Caco-2 (cell line): Measurements from ENCODE around the gene DUSP18. TPM values are rescaled to one million over a fixed set of nuclear protein-coding genes. Genes with fewer than 3 reads are reported as not detected.

Experiments used
- BruUV-seq: library from RNA; stranded (reverse); fragments of 400-500 nt; replicated peaks from 2 replicates; lab custom pipeline; 2021; lab: Mats Ljungman, UMichigan
- CTCF ChIA-PET: fragments of 300-600 bp; sonication (Branson Sonifier 250); formaldehyde crosslinking; loops from one replicate; lab custom pipeline; 2022; ENCODE audit warnings: antibody characterized with exemption; lab: Charles Lee
- POLR2A ChIA-PET: fragments of 300-600 bp; sonication (Branson Sonifier 250); formaldehyde crosslinking; loops from one replicate; lab custom pipeline; 2022; ENCODE audit warnings: antibody characterized with exemption; lab: Charles Lee
- DNase-seq, 2 experiments: peaks; one replicate each; pipeline versions ENCODE4 v3.0.0 to v3.0.0-alpha.2; 2020 to 2022
- H3K27me3 ChIP-seq: replicated peaks from 2 replicates; pipeline ENCODE4 v1.6.0; 2011; ENCODE audit warnings: low read length; ENCODE audit not compliant: control insufficient read depth, insufficient read depth
- H3K36me3 ChIP-seq: 2 replicates; pipeline ENCODE4 v1.5.1; 2011; ENCODE audit warnings: low read length; ENCODE audit not compliant: control insufficient read depth, insufficient read depth
- H3K4me1 ChIP-seq: fragments of 250-450 bp; sonication (Bioruptor Pico); 2 replicates; pipeline ENCODE4 v1.5.1; 2020; ENCODE audit warnings: mild to moderate bottlenecking
- H3K4me3 ChIP-seq: 2 replicates; pipeline ENCODE4 v1.5.1; 2011; ENCODE audit warnings: low read depth, mild to moderate bottlenecking, control low read depth, low read length
- H3K9me3 ChIP-seq: fragments of 250-450 bp; sonication (Bioruptor Pico); 2 replicates; pipeline ENCODE4 v1.5.1; 2020; ENCODE audit warnings: mild to moderate bottlenecking, moderate library complexity
- H3K27ac Mint-ChIP-seq: one replicate; pipeline ENCODE4 v1.8.0; 2022; ENCODE audit warnings: mixed read lengths; ENCODE audit not compliant: unreplicated experiment
- H3K27me3 Mint-ChIP-seq: one replicate; pipeline ENCODE4 v1.8.0; 2022; ENCODE audit warnings: mixed read lengths; ENCODE audit not compliant: insufficient read depth, unreplicated experiment
- H3K36me3 Mint-ChIP-seq: one replicate; pipeline ENCODE4 v1.8.0; 2022; ENCODE audit warnings: mild to moderate bottlenecking, mixed read lengths; ENCODE audit not compliant: insufficient read depth, unreplicated experiment
- H3K4me1 Mint-ChIP-seq: one replicate; pipeline ENCODE4 v1.8.0; 2022; ENCODE audit warnings: low read depth, mixed read lengths; ENCODE audit not compliant: unreplicated experiment
- H3K4me3 Mint-ChIP-seq: one replicate; pipeline ENCODE4 v1.8.0; 2022; ENCODE audit warnings: mild to moderate bottlenecking, moderate library complexity, mixed read lengths; ENCODE audit not compliant: unreplicated experiment
- H3K9me3 Mint-ChIP-seq: one replicate; pipeline ENCODE4 v1.8.0; 2022; ENCODE audit warnings: mixed read lengths; ENCODE audit not compliant: unreplicated experiment
- CTCF ChIP-seq, 2 experiments: fragments of 200-600 bp in 1 of 2; IDR thresholded peaks; 1 replicate in 1 of 2; 2 replicates in 1 of 2; pipeline versions ENCODE4 v1.5.1 to v1.8.0; 2011 to 2022; ENCODE audit warnings: antibody characterized with exemption in 1 of 2, control low read depth in 1 of 2, inconsistent platforms in 1 of 2, low read depth in 1 of 2, low read length in 1 of 2, mild to moderate bottlenecking in 1 of 2, moderate library complexity in 1 of 2; ENCODE audit not compliant: insufficient read depth in 1 of 2, severe bottlenecking in 1 of 2, unreplicated experiment in 1 of 2
- intact Hi-C: fragments of 100-400 bp; cut with micrococcal nuclease; formaldehyde crosslinking; loops from one replicate; pipeline ENCODE4 v1.10.0; 2022; ENCODE audit not compliant: unreplicated experiment
- total RNA-seq: library from RNA; stranded (reverse); gene quantifications from 2 replicates; pipeline ENCODE4 v1.2.3, GENCODE V29; 2022

Gene DUSP18
- total RNA-seq, 1 experiment from 2014 or later = 6.0 TPM

- POLR2A ChIA-PET = no interaction called here
- no peaks in the 10 kb centered on the region for H3K9me3 Mint-ChIP-seq
- DNase-seq = no peak
- no peak overlapping the region for H3K4me3 ChIP-seq
- no peaks in the 10 kb centered on the region for H3K4me1 ChIP-seq
- peaks cover 5% of the 10 kb centered on the region for H3K4me1 Mint-ChIP-seq
- no peak for TF ChIP-seq CTCF (IDR thresholded peaks at IDR 0.05; ENCODE audit: insufficient read depth in 1 of 2, low read depth in 1 of 2, low read length in 1 of 2, severe bottlenecking in 1 of 2, unreplicated experiment in 1 of 2)
- no peak overlapping the region for H3K27ac Mint-ChIP-seq
- H3K36me3 Mint-ChIP-seq = no peaks in the 10 kb centered on the region
- no peaks in the 10 kb centered on the region for H3K9me3 ChIP-seq
- intact Hi-C loops = no loop called here
- no peaks in the 10 kb centered on the region; the same call in 1 of the 2 replicates for H3K36me3 ChIP-seq
- CTCF ChIA-PET = no interaction called here
- H3K4me3 Mint-ChIP-seq = no peak overlapping the region
- H3K27me3 Mint-ChIP-seq = no peaks in the 10 kb centered on the region
- H3K27me3 ChIP-seq = no peaks in the 10 kb centered on the region
- BruUV-seq = no TSS peak
These were observed 53.4 kb downstream of the DUSP18 start for GRCh38 chr22:30614268-30614667.

- Mint-ChIP-seq H3K9me3 (no peaks in the 10 kb centered on the region), H3K4me1 (peaks cover 11% of the 10 kb centered on the region), H3K36me3 (no peaks in the 10 kb centered on the region), H3K27ac (no peak overlapping the region), H3K27me3 (no peaks in the 10 kb centered on the region), H3K4me3 (no peak overlapping the region)
- intact Hi-C loops = no loop called here
- H3K27me3 ChIP-seq = no peaks in the 10 kb centered on the region
- H3K4me1 ChIP-seq = no peaks in the 10 kb centered on the region
- POLR2A ChIA-PET = no interaction called here
- DNase-seq = no peak
- no peaks in the 10 kb centered on the region for H3K9me3 ChIP-seq
- no peaks in the 10 kb centered on the region; the same call in 1 of the 2 replicates for H3K36me3 ChIP-seq
- BruUV-seq = no TSS peak
- TF ChIP-seq CTCF (IDR thresholded peaks at IDR 0.05; ENCODE audit: insufficient read depth in 1 of 2, low read depth in 1 of 2, low read length in 1 of 2, severe bottlenecking in 1 of 2, unreplicated experiment in 1 of 2) = no peak
- H3K4me3 ChIP-seq = no peak overlapping the region
- CTCF ChIA-PET = no interaction called here
These were observed 54.9 kb downstream of the DUSP18 start for GRCh38 chr22:30612789-30613188.

Other genes starting within 250 kb of the DUSP18 start
- gene MTFP1, start 242.1 kb downstream of the DUSP18 start, total RNA-seq = 20.6 and 23.0 TPM in 2 replicates
- not detected in 2 replicates for gene SEC14L3, start 195.9 kb downstream of the DUSP18 start, total RNA-seq
- not detected in 2 replicates for gene SEC14L4, start 162.2 kb downstream of the DUSP18 start, total RNA-seq
- gene SEC14L6, start 121.1 kb downstream of the DUSP18 start, total RNA-seq = 0.14 TPM in 1 of 2 replicates, not detected in the other
- 8.9 and 14.2 TPM in 2 replicates for gene GAL3ST1, start 93.2 kb downstream of the DUSP18 start, total RNA-seq
- 110 and 117 TPM in 2 replicates for gene PES1, start 76.0 kb downstream of the DUSP18 start, total RNA-seq
- gene TCN2, start 60.7 kb downstream of the DUSP18 start, total RNA-seq = 11.9 and 13.8 TPM in 2 replicates
- 0.27 and 0.74 TPM in 2 replicates for gene SLC35E4, start 32.1 kb downstream of the DUSP18 start, total RNA-seq
- gene OSBP2, start 27.0 kb upstream of the DUSP18 start, total RNA-seq = 4.2 and 6.2 TPM in 2 replicates